Ovary (tissue), 3 donors: Measurements from ENCODE around the gene PRDM7.

Experiments
- EP300 ChIP-seq: sonication (generic); formaldehyde crosslinking; IDR thresholded peaks from one replicate; pipeline ENCODE4 v1.6.1; 2017; ENCODE audit warnings: antibody characterized with exemption
- POLR2A ChIP-seq: fragments of 450-650 bp; IDR thresholded peaks from one replicate; pipeline ENCODE4 v1.6.1; 2017; ENCODE audit warnings: antibody characterized with exemption, mild to moderate bottlenecking, moderate library complexity
- TF ChIP-seq, protein P1 (sequence below), 3 donors: fragments of 450-650 bp in 2 of 3; fragments of 200-600 bp in 1 of 3; IDR thresholded peaks; one replicate each; pipeline versions ENCODE4 v1.5.1 to v1.8.0; 2016 to 2022; ENCODE audit warnings: antibody characterized with exemption in 3 of 3, mild to moderate bottlenecking in 1 of 3
- donor health status: DM: no; HTN: no; CAD: no.

- TF ChIP-seq, protein P1, sequence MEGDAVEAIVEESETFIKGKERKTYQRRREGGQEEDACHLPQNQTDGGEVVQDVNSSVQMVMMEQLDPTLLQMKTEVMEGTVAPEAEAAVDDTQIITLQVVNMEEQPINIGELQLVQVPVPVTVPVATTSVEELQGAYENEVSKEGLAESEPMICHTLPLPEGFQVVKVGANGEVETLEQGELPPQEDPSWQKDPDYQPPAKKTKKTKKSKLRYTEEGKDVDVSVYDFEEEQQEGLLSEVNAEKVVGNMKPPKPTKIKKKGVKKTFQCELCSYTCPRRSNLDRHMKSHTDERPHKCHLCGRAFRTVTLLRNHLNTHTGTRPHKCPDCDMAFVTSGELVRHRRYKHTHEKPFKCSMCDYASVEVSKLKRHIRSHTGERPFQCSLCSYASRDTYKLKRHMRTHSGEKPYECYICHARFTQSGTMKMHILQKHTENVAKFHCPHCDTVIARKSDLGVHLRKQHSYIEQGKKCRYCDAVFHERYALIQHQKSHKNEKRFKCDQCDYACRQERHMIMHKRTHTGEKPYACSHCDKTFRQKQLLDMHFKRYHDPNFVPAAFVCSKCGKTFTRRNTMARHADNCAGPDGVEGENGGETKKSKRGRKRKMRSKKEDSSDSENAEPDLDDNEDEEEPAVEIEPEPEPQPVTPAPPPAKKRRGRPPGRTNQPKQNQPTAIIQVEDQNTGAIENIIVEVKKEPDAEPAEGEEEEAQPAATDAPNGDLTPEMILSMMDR (IDR thresholded peaks at IDR 0.05), result no peak
- TF ChIP-seq POLR2A, result no peak
- no peak for TF ChIP-seq EP300
Observed at GRCh38 chr16:90035902-90036301, 41.2 kb downstream of the PRDM7 start.
